H1 (cell line): ENCODE data around the gene GMPPA. TPM values are rescaled to one million over a fixed set of nuclear protein-coding genes. Genes with fewer than 3 reads are reported as not detected.

Experiments
- CHD2 ChIP-seq: IDR thresholded peaks from 2 replicates; pipeline ENCODE4 v1.6.1; 2012; ENCODE audit warnings: low read length, improper control_type of control experiment
- GABPA ChIP-seq: IDR thresholded peaks from 2 replicates; pipeline ENCODE4 v1.6.1; 2011; ENCODE audit warnings: mild to moderate bottlenecking, low read length, moderate library complexity, borderline replicate concordance; ENCODE audit not compliant: insufficient read depth
- MAFK ChIP-seq: IDR thresholded peaks from 2 replicates; pipeline ENCODE4 v1.6.1; 2012; ENCODE audit warnings: low read depth, mild to moderate bottlenecking, improper control_type of control experiment, low read length
- POU5F1 ChIP-seq: IDR thresholded peaks from 2 replicates; pipeline ENCODE4 v1.6.1; 2011; ENCODE audit warnings: low read depth, mild to moderate bottlenecking, low read length, moderate library complexity
- RFX5 ChIP-seq: IDR thresholded peaks from 2 replicates; pipeline ENCODE4 v1.6.1; 2011; ENCODE audit warnings: low read depth, low read length, improper control_type of control experiment, borderline replicate concordance
- RNF2 ChIP-seq: fragments of 200-900, 300-1000 bp; sonication (generic); IDR thresholded peaks from 2 replicates; pipeline ENCODE4 v1.7.1; 2016; ENCODE audit warnings: borderline replicate concordance, low read depth, mild to moderate bottlenecking, antibody characterized with exemption, low read length; ENCODE audit not compliant: poor library complexity, severe bottlenecking; ENCODE audit errors: missing control alignments
- RXRA ChIP-seq: IDR thresholded peaks from 2 replicates; pipeline ENCODE4 v1.6.1; 2011; ENCODE audit warnings: low read depth, mild to moderate bottlenecking, low read length, moderate library complexity; ENCODE audit not compliant: insufficient read depth
- SAP30 ChIP-seq: fragments of 300-600 bp; sonication (generic); IDR thresholded peaks from 2 replicates; pipeline ENCODE4 v1.7.1; 2012; ENCODE audit warnings: low read length, moderate library complexity, mild to moderate bottlenecking, inconsistent platforms; ENCODE audit not compliant: insufficient read depth, insufficient replicate concordance
- SUZ12 ChIP-seq: fragments of 200-600 bp; sonication (generic); IDR thresholded peaks from 2 replicates; pipeline ENCODE4 v1.6.1; 2012; ENCODE audit warnings: mild to moderate bottlenecking, inconsistent platforms, low read length, moderate library complexity, mixed read lengths
- TAF1 ChIP-seq: IDR thresholded peaks from 2 replicates; pipeline ENCODE4 v1.6.1; 2011; ENCODE audit warnings: mild to moderate bottlenecking, low read depth, low read length
- ZNF274 ChIP-seq: IDR thresholded peaks from 2 replicates; pipeline ENCODE4 v1.7.0; 2012; ENCODE audit warnings: low read length, borderline replicate concordance; ENCODE audit errors: extremely low read depth
- polyA plus RNA-seq, 7 experiments: library from polyadenylated mRNA; depleted of rRNA in 3 of 7; stranded (reverse) in 5 of 7; unstranded in 2 of 7; fragments of >200 nt in 5 of 7; fragments of 200-250 nt in 2 of 7; gene quantifications; 1 replicate in 5 of 7; 2 replicates in 1 of 7; 4 replicates in 1 of 7; pipeline versions ENCODE4 v1.2.1 to v1.2.3, GENCODE V29; 2011 to 2013; ENCODE audit warnings: missing spikeins in 2 of 7, mixed read lengths in 2 of 7
- total RNA-seq: library from RNA; stranded (reverse); fragmentation: NEBNext Ultra II Directional; extraction: Animal tissue kit (Norgen Biotek cat#: 25700); gene quantifications from 2 replicates; pipeline ENCODE4 v1.2.1, GENCODE V29; 2021
- TF ChIP-seq, protein P1 (sequence below): fragments of 300-600 bp; sonication (generic); IDR thresholded peaks from 2 replicates; pipeline ENCODE4 v1.7.1; 2012; ENCODE audit warnings: low read length, moderate library complexity, mild to moderate bottlenecking, inconsistent platforms; ENCODE audit not compliant: insufficient replicate concordance

The GMPPA gene
- total and polyA plus RNA-seq, 2 of the 8 experiments (the other 6 are each of a cell fraction or from before 2014, with no cell fraction given) = 34.3 to 98.8 TPM

DNA sequence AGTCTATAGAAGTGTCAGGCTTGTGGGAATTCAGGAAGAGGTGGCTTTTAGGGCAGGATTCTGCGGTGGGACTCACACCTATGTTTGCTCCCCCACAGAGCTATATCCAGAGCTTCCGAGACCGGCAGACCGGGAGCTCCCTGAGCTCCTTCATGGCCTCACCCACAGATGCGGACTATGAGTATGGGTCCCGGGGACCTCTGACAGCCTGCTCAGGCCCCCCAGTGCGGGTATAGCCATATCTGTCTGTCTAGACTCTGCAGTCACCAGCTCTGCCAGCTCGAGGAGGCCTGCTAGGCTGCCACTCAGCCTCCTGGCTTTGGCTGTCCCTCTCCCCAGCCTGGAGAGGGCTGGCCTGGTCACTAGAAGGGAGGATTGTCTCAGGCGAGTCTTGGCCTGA, 50.9 kb downstream of the GMPPA start (continued):
- TF ChIP-seq, protein P1, sequence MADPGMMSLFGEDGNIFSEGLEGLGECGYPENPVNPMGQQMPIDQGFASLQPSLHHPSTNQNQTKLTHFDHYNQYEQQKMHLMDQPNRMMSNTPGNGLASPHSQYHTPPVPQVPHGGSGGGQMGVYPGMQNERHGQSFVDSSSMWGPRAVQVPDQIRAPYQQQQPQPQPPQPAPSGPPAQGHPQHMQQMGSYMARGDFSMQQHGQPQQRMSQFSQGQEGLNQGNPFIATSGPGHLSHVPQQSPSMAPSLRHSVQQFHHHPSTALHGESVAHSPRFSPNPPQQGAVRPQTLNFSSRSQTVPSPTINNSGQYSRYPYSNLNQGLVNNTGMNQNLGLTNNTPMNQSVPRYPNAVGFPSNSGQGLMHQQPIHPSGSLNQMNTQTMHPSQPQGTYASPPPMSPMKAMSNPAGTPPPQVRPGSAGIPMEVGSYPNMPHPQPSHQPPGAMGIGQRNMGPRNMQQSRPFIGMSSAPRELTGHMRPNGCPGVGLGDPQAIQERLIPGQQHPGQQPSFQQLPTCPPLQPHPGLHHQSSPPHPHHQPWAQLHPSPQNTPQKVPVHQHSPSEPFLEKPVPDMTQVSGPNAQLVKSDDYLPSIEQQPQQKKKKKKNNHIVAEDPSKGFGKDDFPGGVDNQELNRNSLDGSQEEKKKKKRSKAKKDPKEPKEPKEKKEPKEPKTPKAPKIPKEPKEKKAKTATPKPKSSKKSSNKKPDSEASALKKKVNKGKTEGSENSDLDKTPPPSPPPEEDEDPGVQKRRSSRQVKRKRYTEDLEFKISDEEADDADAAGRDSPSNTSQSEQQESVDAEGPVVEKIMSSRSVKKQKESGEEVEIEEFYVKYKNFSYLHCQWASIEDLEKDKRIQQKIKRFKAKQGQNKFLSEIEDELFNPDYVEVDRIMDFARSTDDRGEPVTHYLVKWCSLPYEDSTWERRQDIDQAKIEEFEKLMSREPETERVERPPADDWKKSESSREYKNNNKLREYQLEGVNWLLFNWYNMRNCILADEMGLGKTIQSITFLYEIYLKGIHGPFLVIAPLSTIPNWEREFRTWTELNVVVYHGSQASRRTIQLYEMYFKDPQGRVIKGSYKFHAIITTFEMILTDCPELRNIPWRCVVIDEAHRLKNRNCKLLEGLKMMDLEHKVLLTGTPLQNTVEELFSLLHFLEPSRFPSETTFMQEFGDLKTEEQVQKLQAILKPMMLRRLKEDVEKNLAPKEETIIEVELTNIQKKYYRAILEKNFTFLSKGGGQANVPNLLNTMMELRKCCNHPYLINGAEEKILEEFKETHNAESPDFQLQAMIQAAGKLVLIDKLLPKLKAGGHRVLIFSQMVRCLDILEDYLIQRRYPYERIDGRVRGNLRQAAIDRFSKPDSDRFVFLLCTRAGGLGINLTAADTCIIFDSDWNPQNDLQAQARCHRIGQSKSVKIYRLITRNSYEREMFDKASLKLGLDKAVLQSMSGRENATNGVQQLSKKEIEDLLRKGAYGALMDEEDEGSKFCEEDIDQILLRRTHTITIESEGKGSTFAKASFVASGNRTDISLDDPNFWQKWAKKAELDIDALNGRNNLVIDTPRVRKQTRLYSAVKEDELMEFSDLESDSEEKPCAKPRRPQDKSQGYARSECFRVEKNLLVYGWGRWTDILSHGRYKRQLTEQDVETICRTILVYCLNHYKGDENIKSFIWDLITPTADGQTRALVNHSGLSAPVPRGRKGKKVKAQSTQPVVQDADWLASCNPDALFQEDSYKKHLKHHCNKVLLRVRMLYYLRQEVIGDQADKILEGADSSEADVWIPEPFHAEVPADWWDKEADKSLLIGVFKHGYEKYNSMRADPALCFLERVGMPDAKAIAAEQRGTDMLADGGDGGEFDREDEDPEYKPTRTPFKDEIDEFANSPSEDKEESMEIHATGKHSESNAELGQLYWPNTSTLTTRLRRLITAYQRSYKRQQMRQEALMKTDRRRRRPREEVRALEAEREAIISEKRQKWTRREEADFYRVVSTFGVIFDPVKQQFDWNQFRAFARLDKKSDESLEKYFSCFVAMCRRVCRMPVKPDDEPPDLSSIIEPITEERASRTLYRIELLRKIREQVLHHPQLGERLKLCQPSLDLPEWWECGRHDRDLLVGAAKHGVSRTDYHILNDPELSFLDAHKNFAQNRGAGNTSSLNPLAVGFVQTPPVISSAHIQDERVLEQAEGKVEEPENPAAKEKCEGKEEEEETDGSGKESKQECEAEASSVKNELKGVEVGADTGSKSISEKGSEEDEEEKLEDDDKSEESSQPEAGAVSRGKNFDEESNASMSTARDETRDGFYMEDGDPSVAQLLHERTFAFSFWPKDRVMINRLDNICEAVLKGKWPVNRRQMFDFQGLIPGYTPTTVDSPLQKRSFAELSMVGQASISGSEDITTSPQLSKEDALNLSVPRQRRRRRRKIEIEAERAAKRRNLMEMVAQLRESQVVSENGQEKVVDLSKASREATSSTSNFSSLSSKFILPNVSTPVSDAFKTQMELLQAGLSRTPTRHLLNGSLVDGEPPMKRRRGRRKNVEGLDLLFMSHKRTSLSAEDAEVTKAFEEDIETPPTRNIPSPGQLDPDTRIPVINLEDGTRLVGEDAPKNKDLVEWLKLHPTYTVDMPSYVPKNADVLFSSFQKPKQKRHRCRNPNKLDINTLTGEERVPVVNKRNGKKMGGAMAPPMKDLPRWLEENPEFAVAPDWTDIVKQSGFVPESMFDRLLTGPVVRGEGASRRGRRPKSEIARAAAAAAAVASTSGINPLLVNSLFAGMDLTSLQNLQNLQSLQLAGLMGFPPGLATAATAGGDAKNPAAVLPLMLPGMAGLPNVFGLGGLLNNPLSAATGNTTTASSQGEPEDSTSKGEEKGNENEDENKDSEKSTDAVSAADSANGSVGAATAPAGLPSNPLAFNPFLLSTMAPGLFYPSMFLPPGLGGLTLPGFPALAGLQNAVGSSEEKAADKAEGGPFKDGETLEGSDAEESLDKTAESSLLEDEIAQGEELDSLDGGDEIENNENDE = no peak
- no peak for TF ChIP-seq RFX5
- TF ChIP-seq ZNF274 = no peak
- TF ChIP-seq CHD2 = no peak
- TF ChIP-seq RNF2 = no peak
- TF ChIP-seq SAP30 = no peak
- no peak for TF ChIP-seq POU5F1
- no peak for TF ChIP-seq MAFK
- TF ChIP-seq TAF1 = no peak
- TF ChIP-seq RXRA = no peak
- no peak for TF ChIP-seq GABPA
- TF ChIP-seq SUZ12 = no peak
